WTC11 (cell line): Measurements from ENCODE around the gene ZBTB20. TPM values are rescaled to one million over a fixed set of nuclear protein-coding genes. Genes with fewer than 3 reads are reported as not detected.

Source experiments
- ATAC-seq: fragments of 200-7000 bp; cut with Tn5 transposase; 2 replicates; pipeline ENCODE4 v1.10.0; 2021; ENCODE audit warnings: mild to moderate bottlenecking, moderate library complexity
- CTCF ChIA-PET: fragments of 300-600 bp; sonication (Branson Sonifier 250); formaldehyde crosslinking; loops from one replicate; lab custom pipeline; 2021; ENCODE audit warnings: antibody characterized with exemption; lab: Charles Lee
- POLR2A ChIA-PET: fragments of 350-600 bp; sonication (Branson Sonifier 250); formaldehyde crosslinking; loops from one replicate; lab custom pipeline; 2021; ENCODE audit warnings: antibody characterized with exemption; lab: Charles Lee
- DNase-seq: peaks from one replicate; pipeline ENCODE4 v3.0.0; 2021; ENCODE audit warnings: low spot score
- H3K27ac Mint-ChIP-seq: 2 replicates; pipeline ENCODE4 v1.8.0; 2021; ENCODE audit warnings: mixed read lengths
- H3K27me3 Mint-ChIP-seq: 2 replicates; pipeline ENCODE4 v1.8.0; 2021; ENCODE audit warnings: low read depth, mild to moderate bottlenecking, moderate library complexity, mixed read lengths
- H3K36me3 Mint-ChIP-seq: 2 replicates; pipeline ENCODE4 v1.8.0; 2021; ENCODE audit warnings: mixed read lengths
- H3K4me1 Mint-ChIP-seq: 2 replicates; pipeline ENCODE4 v1.8.0; 2022; ENCODE audit warnings: mixed read lengths
- H3K4me3 Mint-ChIP-seq: 2 replicates; pipeline ENCODE4 v1.8.0; 2021; ENCODE audit warnings: mild to moderate bottlenecking, moderate library complexity, mixed read lengths
- H3K9me3 Mint-ChIP-seq: 2 replicates; pipeline ENCODE4 v1.8.0; 2021; ENCODE audit warnings: mixed read lengths
- ELF4 ChIP-seq: sonication (generic); formaldehyde crosslinking; IDR thresholded peaks from 2 replicates; pipeline ENCODE4 v1.8.1; 2022; ENCODE audit warnings: low read depth, mild to moderate bottlenecking, moderate library complexity, missing genetic modification reagents
- ETV6 ChIP-seq: sonication (generic); formaldehyde crosslinking; IDR thresholded peaks from 2 replicates; pipeline ENCODE4 v1.8.1; 2022; ENCODE audit warnings: mild to moderate bottlenecking, missing genetic modification reagents
- FOXJ3 ChIP-seq: sonication (generic); formaldehyde crosslinking; IDR thresholded peaks from 2 replicates; pipeline ENCODE4 v1.9.0; 2021; ENCODE audit warnings: missing genetic modification reagents, mild to moderate bottlenecking, borderline replicate concordance
- GABPB1 ChIP-seq: sonication (generic); formaldehyde crosslinking; IDR thresholded peaks from 2 replicates; pipeline ENCODE4 v1.8.1; 2023; ENCODE audit warnings: mild to moderate bottlenecking, missing genetic modification reagents
- HMGA2 ChIP-seq: fragments of 250-450 bp; sonication (Bioruptor Pico); IDR thresholded peaks from 2 replicates; pipeline ENCODE4 v1.4.0; 2021; ENCODE audit warnings: mild to moderate bottlenecking, moderate library complexity
- IRF2 ChIP-seq: sonication (generic); formaldehyde crosslinking; IDR thresholded peaks from 2 replicates; pipeline ENCODE4 v1.8.0; 2022; ENCODE audit warnings: low read depth, missing genetic modification reagents, borderline replicate concordance
- NFATC4 ChIP-seq: fragments of 250-450 bp; sonication (Bioruptor Pico); IDR thresholded peaks from 2 replicates; pipeline ENCODE4 v1.9.0; 2021; ENCODE audit warnings: mild to moderate bottlenecking
- NFE2L1 ChIP-seq: sonication (generic); formaldehyde crosslinking; IDR thresholded peaks from 2 replicates; pipeline ENCODE4 v1.8.1; 2023; ENCODE audit warnings: missing genetic modification reagents
- NFYB ChIP-seq: sonication (generic); formaldehyde crosslinking; conservative IDR thresholded peaks from 2 replicates; pipeline ENCODE4 v1.8.0; 2022; ENCODE audit warnings: low read depth, missing genetic modification reagents
- NR3C1 ChIP-seq: sonication (generic); formaldehyde crosslinking; conservative IDR thresholded peaks from 2 replicates; pipeline ENCODE4 v1.8.1; 2023; ENCODE audit warnings: low read depth, mild to moderate bottlenecking, missing genetic modification reagents
- RORB ChIP-seq: fragments of 250-450 bp; sonication (Bioruptor Pico); IDR thresholded peaks from 2 replicates; pipeline ENCODE4 v1.9.0; 2021; ENCODE audit warnings: mild to moderate bottlenecking
- SOX15 ChIP-seq: fragments of 250-450 bp; sonication (Bioruptor Pico); IDR thresholded peaks from 2 replicates; pipeline ENCODE4 v1.9.0; 2021; ENCODE audit warnings: mild to moderate bottlenecking
- TCF7 ChIP-seq: sonication (generic); formaldehyde crosslinking; IDR thresholded peaks from 2 replicates; pipeline ENCODE4 v1.8.0; 2022; ENCODE audit warnings: mild to moderate bottlenecking, low read depth, missing genetic modification reagents, moderate library complexity
- ZNF121 ChIP-seq: sonication (generic); formaldehyde crosslinking; IDR thresholded peaks from 2 replicates; pipeline ENCODE4 v1.8.0; 2023; ENCODE audit warnings: missing genetic modification reagents
- ZNF232 ChIP-seq: sonication (generic); formaldehyde crosslinking; IDR thresholded peaks from 2 replicates; pipeline ENCODE4 v1.8.0; 2022; ENCODE audit warnings: mild to moderate bottlenecking, missing genetic modification reagents
- ZNF396 ChIP-seq: fragments of 250-450 bp; sonication (Bioruptor Pico); IDR thresholded peaks from 2 replicates; pipeline ENCODE4 v1.8.0; 2021; ENCODE audit warnings: mild to moderate bottlenecking, moderate library complexity, borderline replicate concordance
- ZNF423 ChIP-seq: fragments of 250-450 bp; sonication (Bioruptor Pico); IDR thresholded peaks from 2 replicates; pipeline ENCODE4 v2.1.2; 2022; ENCODE audit warnings: mild to moderate bottlenecking, moderate library complexity
- total RNA-seq: library from RNA; stranded (reverse); gene quantifications from 3 replicates; pipeline ENCODE4 v1.2.3, GENCODE V29; 2021
- TF ChIP-seq, protein P1 (sequence below): sonication (generic); formaldehyde crosslinking; IDR thresholded peaks from 2 replicates; pipeline ENCODE4 v1.8.0; 2023; ENCODE audit warnings: missing genetic modification reagents
- TF ChIP-seq, protein P2 (sequence below): fragments of 250-450 bp; sonication (Bioruptor Pico); IDR thresholded peaks from 2 replicates; pipeline ENCODE4 v2.1.2; 2022; ENCODE audit warnings: mild to moderate bottlenecking, moderate library complexity
- TF ChIP-seq, protein P3 (sequence below): sonication (generic); formaldehyde crosslinking; IDR thresholded peaks from 2 replicates; pipeline ENCODE4 v1.8.0; 2022; ENCODE audit warnings: missing genetic modification reagents
- TF ChIP-seq, protein P4 (sequence below): sonication (generic); formaldehyde crosslinking; IDR thresholded peaks from 2 replicates; pipeline ENCODE4 v1.8.0; 2022; ENCODE audit warnings: mild to moderate bottlenecking, missing genetic modification reagents
- TF ChIP-seq, protein P5 (sequence below): sonication (generic); formaldehyde crosslinking; IDR thresholded peaks from 2 replicates; pipeline ENCODE4 v1.8.0; 2022; ENCODE audit warnings: mild to moderate bottlenecking, missing genetic modification reagents
- TF ChIP-seq, protein P6 (sequence below): sonication (generic); formaldehyde crosslinking; IDR thresholded peaks from 2 replicates; pipeline ENCODE4 v1.8.0; 2022; ENCODE audit warnings: mild to moderate bottlenecking, missing genetic modification reagents
- TF ChIP-seq, protein P7 (sequence below): sonication (generic); formaldehyde crosslinking; IDR thresholded peaks from 2 replicates; pipeline ENCODE4 v1.8.1; 2023; ENCODE audit warnings: mild to moderate bottlenecking, moderate library complexity, missing genetic modification reagents

Gene ZBTB20
- total RNA-seq, 1 experiment from 2014 or later: 1.5 TPM

DNA sequence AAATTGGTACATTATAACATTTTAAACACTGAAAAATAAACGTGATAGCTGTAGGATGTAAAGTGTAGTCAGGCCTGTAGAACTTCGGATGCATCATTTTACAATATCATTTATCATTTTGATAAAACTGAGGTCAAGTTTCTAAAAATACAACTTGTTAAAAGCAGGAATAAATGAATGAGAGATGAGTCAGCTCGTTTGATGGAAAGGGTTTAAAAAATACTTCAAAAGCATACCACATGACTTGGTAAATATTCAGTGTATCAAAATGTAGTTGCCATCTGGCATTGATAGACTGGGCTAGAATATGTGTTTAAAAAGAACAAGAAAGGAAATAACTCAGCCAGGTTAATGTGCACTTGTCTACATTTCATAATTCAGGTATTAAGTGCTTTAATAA, 496.3 kb downstream of the ZBTB20 start:
- ChIA-PET CTCF (no interaction called here), POLR2A (no interaction called here)
- Mint-ChIP-seq H3K9me3 (peaks cover 9% of the 10 kb centered on the region), H3K36me3 (no peaks in the 10 kb centered on the region), H3K27me3 (no peaks in the 10 kb centered on the region), H3K27ac (no peak overlapping the region), H3K4me1 (no peaks in the 10 kb centered on the region), H3K4me3 (no peak overlapping the region)
- ATAC-seq (no peak), DNase-seq (no peak)
- TF ChIP-seq RORB (CRISPR knock-in tag): no peak
- no peak for TF ChIP-seq NR3C1 (CRISPR knock-in tag)
- TF ChIP-seq ETV6 (CRISPR knock-in tag): no peak
- TF ChIP-seq ZNF396 (CRISPR knock-in tag): no peak
- no peak for TF ChIP-seq ZNF423 (CRISPR knock-in tag)

DNA sequence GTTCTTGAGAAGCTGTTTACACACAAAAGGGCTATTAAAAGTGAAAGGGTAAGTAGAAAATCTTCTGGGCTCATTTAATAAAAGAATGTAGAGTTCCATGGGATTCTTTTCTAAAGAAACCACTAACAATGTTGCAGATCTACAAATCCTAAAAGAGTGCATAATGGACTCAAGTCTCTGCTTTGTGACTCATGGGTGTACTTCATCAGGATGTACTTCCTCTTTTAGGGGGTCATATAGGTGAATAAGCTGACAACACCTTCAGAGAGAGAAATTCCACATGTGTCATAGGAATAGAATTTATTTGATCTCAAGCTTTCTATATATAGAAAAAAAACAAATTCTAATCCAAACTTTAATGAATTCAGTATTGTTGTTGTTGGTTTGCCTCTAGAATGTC, 497.8 kb downstream of the ZBTB20 start:
- TF ChIP-seq ELF4 (CRISPR knock-in tag) (no peak), ZNF232 (no peak), SOX15 (no peak), ZNF121 (CRISPR knock-in tag) (no peak), NFATC4 (CRISPR knock-in tag) (no peak), GABPB1 (no peak)
- TF ChIP-seq, protein P1, sequence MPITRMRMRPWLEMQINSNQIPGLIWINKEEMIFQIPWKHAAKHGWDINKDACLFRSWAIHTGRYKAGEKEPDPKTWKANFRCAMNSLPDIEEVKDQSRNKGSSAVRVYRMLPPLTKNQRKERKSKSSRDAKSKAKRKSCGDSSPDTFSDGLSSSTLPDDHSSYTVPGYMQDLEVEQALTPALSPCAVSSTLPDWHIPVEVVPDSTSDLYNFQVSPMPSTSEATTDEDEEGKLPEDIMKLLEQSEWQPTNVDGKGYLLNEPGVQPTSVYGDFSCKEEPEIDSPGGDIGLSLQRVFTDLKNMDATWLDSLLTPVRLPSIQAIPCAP (CRISPR knock-in tag): no peak
- TF ChIP-seq, protein P2, sequence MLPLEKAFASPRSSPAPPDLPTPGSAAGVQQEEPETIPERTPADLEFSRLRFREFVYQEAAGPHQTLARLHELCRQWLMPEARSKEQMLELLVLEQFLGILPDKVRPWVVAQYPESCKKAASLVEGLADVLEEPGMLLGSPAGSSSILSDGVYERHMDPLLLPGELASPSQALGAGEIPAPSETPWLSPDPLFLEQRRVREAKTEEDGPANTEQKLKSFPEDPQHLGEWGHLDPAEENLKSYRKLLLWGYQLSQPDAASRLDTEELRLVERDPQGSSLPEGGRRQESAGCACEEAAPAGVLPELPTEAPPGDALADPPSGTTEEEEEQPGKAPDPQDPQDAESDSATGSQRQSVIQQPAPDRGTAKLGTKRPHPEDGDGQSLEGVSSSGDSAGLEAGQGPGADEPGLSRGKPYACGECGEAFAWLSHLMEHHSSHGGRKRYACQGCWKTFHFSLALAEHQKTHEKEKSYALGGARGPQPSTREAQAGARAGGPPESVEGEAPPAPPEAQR (CRISPR knock-in tag): no peak
- Mint-ChIP-seq H3K36me3 (no peaks in the 10 kb centered on the region), H3K4me1 (peaks cover 2% of the 10 kb centered on the region), H3K9me3 (peaks cover 9% of the 10 kb centered on the region), H3K27ac (no peak overlapping the region), H3K27me3 (no peaks in the 10 kb centered on the region), H3K4me3 (no peak overlapping the region)
- POLR2A ChIA-PET: no interaction called here
- CTCF ChIA-PET: interaction anchor here (0.8 kb wide), 1 partner anchor 1135 kb away, joined by 3 read pairs; no protein-coding TSS in a partner anchor
- no peak for DNase-seq
- ATAC-seq: no peak

DNA sequence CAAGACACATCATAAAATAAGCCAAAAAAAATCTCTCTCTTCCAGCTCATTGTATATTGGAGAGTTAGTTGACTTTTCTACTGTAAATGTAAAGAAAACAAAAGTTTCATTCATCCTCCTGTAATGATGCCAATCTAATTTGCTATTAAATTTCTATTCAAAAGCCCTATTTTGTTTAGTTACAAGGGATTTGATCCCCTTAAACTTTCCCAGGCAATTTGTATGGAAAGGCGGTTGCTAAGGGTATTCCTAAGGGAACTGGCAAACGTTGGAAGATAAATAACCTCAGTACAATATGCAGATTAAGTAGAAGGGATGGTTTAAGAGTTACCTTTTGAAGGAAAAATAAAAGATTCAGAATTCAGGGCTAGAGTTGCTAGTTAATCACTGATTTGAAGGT, 500.6 kb downstream of the ZBTB20 start:
- DNase-seq: no peak
- Mint-ChIP-seq H3K36me3 (no peaks in the 10 kb centered on the region), H3K27ac (no peak overlapping the region), H3K9me3 (no peaks in the 10 kb centered on the region), H3K27me3 (no peaks in the 10 kb centered on the region), H3K4me1 (peaks cover 12% of the 10 kb centered on the region), H3K4me3 (no peak overlapping the region)
- ChIA-PET POLR2A (no interaction called here), CTCF (no interaction called here)
- no peak for ATAC-seq
- TF ChIP-seq, protein P3, sequence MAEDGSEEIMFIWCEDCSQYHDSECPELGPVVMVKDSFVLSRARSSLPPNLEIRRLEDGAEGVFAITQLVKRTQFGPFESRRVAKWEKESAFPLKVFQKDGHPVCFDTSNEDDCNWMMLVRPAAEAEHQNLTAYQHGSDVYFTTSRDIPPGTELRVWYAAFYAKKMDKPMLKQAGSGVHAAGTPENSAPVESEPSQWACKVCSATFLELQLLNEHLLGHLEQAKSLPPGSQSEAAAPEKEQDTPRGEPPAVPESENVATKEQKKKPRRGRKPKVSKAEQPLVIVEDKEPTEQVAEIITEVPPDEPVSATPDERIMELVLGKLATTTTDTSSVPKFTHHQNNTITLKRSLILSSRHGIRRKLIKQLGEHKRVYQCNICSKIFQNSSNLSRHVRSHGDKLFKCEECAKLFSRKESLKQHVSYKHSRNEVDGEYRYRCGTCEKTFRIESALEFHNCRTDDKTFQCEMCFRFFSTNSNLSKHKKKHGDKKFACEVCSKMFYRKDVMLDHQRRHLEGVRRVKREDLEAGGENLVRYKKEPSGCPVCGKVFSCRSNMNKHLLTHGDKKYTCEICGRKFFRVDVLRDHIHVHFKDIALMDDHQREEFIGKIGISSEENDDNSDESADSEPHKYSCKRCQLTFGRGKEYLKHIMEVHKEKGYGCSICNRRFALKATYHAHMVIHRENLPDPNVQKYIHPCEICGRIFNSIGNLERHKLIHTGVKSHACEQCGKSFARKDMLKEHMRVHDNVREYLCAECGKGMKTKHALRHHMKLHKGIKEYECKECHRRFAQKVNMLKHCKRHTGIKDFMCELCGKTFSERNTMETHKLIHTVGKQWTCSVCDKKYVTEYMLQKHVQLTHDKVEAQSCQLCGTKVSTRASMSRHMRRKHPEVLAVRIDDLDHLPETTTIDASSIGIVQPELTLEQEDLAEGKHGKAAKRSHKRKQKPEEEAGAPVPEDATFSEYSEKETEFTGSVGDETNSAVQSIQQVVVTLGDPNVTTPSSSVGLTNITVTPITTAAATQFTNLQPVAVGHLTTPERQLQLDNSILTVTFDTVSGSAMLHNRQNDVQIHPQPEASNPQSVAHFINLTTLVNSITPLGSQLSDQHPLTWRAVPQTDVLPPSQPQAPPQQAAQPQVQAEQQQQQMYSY (CRISPR knock-in tag): no peak
- TF ChIP-seq, protein P4, sequence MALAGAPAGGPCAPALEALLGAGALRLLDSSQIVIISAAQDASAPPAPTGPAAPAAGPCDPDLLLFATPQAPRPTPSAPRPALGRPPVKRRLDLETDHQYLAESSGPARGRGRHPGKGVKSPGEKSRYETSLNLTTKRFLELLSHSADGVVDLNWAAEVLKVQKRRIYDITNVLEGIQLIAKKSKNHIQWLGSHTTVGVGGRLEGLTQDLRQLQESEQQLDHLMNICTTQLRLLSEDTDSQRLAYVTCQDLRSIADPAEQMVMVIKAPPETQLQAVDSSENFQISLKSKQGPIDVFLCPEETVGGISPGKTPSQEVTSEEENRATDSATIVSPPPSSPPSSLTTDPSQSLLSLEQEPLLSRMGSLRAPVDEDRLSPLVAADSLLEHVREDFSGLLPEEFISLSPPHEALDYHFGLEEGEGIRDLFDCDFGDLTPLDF: no peak
- TF ChIP-seq TCF7 (CRISPR knock-in tag) (no peak), IRF2 (CRISPR knock-in tag) (no peak), NFYB (CRISPR knock-in tag) (no peak), ZNF232 (no peak), FOXJ3 (CRISPR knock-in tag) (no peak), HMGA2 (no peak), SOX15 (no peak), NFE2L1 (CRISPR knock-in tag) (no peak)
- TF ChIP-seq, protein P5, sequence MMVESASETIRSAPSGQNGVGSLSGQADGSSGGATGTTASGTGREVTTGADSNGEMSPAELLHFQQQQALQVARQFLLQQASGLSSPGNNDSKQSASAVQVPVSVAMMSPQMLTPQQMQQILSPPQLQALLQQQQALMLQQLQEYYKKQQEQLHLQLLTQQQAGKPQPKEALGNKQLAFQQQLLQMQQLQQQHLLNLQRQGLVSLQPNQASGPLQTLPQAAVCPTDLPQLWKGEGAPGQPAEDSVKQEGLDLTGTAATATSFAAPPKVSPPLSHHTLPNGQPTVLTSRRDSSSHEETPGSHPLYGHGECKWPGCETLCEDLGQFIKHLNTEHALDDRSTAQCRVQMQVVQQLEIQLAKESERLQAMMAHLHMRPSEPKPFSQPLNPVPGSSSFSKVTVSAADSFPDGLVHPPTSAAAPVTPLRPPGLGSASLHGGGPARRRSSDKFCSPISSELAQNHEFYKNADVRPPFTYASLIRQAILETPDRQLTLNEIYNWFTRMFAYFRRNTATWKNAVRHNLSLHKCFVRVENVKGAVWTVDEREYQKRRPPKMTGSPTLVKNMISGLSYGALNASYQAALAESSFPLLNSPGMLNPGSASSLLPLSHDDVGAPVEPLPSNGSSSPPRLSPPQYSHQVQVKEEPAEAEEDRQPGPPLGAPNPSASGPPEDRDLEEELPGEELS (CRISPR knock-in tag): no peak
- TF ChIP-seq, protein P6, sequence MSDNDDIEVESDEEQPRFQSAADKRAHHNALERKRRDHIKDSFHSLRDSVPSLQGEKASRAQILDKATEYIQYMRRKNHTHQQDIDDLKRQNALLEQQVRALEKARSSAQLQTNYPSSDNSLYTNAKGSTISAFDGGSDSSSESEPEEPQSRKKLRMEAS (CRISPR knock-in tag): no peak
- TF ChIP-seq, protein P7, sequence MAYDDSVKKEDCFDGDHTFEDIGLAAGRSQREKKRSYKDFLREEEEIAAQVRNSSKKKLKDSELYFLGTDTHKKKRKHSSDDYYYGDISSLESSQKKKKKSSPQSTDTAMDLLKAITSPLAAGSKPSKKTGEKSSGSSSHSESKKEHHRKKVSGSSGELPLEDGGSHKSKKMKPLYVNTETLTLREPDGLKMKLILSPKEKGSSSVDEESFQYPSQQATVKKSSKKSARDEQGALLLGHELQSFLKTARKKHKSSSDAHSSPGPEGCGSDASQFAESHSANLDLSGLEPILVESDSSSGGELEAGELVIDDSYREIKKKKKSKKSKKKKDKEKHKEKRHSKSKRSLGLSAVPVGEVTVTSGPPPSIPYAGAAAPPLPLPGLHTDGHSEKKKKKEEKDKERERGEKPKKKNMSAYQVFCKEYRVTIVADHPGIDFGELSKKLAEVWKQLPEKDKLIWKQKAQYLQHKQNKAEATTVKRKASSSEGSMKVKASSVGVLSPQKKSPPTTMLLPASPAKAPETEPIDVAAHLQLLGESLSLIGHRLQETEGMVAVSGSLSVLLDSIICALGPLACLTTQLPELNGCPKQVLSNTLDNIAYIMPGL (CRISPR knock-in tag): no peak
